Prostate gland (tissue), 2 donors: ENCODE data around the gene TMEM220.

Source experiments
- POLR2A ChIP-seq: fragments of 450-650 bp; IDR thresholded peaks from one replicate; pipeline ENCODE4 v1.6.1; 2016; ENCODE audit warnings: antibody characterized with exemption, mild to moderate bottlenecking
- POLR2AphosphoS5 ChIP-seq: sonication (generic); formaldehyde crosslinking; IDR thresholded peaks from one replicate; pipeline ENCODE4 v1.6.1; 2017; ENCODE audit warnings: antibody characterized with exemption
- TF ChIP-seq, protein P1 (sequence below), 4 experiments: fragments of 200-600 bp in 2 of 4; fragments of 450-650 bp in 2 of 4; sonication (generic) in 2 of 4; IDR thresholded peaks; 1 replicate in 3 of 4; 2 replicates in 1 of 4; pipeline ENCODE4 v1.5.1; 2016 to 2019; ENCODE audit warnings: antibody characterized with exemption in 4 of 4, mild to moderate bottlenecking in 2 of 4, moderate library complexity in 2 of 4

DNA sequence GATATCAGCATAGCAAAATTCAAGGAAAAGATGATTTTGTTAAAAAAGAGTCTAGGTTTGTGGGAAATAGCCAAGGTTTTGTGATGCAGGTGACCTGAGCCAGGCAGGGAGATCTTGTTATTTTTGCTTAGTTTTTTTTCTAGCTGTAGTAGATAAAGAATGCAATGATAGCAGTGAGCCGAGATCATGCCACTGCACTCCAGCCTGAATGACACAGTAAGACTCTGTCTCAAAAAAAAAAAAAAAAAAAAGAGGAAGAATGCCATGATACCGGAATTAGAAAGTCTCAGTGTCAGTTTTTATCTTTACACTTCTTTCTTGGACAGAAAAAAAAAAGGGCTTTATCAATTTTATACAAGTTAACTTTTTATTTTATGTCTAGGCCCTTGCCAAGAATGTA, 46.6 kb upstream of the TMEM220 start:
- TF ChIP-seq, protein P1, sequence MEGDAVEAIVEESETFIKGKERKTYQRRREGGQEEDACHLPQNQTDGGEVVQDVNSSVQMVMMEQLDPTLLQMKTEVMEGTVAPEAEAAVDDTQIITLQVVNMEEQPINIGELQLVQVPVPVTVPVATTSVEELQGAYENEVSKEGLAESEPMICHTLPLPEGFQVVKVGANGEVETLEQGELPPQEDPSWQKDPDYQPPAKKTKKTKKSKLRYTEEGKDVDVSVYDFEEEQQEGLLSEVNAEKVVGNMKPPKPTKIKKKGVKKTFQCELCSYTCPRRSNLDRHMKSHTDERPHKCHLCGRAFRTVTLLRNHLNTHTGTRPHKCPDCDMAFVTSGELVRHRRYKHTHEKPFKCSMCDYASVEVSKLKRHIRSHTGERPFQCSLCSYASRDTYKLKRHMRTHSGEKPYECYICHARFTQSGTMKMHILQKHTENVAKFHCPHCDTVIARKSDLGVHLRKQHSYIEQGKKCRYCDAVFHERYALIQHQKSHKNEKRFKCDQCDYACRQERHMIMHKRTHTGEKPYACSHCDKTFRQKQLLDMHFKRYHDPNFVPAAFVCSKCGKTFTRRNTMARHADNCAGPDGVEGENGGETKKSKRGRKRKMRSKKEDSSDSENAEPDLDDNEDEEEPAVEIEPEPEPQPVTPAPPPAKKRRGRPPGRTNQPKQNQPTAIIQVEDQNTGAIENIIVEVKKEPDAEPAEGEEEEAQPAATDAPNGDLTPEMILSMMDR (IDR thresholded peaks at IDR 0.05): no peak
- TF ChIP-seq POLR2A: no peak
- no peak for TF ChIP-seq POLR2AphosphoS5
